MM.1S (cell line): ENCODE data around the gene C2CD3.

Experiments used
- EZH2 ChIP-seq: fragments of 300-600 bp; sonication (generic); optimal IDR thresholded peaks from 2 replicates; pipeline ENCODE3; 2017; ENCODE audit warnings: low read depth, mild to moderate bottlenecking, antibody characterized with exemption, low read length, mixed read lengths
- TF ChIP-seq, protein P1 (sequence below): fragments of 300-600 bp; sonication (generic); IDR thresholded peaks from 2 replicates; pipeline ENCODE4 v1.5.1; 2016; ENCODE audit warnings: antibody characterized with exemption, low read length, mixed read lengths

DNA sequence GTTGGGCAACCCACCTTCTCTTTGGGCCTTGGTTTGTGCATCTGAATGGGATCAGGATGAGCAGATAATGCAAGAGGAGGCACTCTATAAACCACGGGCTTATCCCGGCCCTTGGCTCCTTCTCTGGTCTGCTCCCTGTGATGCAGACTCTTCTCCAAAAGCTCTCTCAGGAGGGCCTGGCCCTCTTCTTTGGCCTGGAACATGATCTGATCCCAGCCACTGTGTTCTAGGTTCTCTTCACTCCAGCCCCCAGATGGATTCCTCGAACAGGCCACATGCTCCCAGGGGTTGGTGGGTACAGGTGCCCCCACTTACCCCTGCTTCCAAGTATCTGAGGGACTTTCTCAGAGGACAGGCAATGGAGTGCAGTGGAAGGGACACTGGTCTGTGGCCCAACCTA lies 153.2 kb downstream of the C2CD3 start:
- TF ChIP-seq, protein P1, sequence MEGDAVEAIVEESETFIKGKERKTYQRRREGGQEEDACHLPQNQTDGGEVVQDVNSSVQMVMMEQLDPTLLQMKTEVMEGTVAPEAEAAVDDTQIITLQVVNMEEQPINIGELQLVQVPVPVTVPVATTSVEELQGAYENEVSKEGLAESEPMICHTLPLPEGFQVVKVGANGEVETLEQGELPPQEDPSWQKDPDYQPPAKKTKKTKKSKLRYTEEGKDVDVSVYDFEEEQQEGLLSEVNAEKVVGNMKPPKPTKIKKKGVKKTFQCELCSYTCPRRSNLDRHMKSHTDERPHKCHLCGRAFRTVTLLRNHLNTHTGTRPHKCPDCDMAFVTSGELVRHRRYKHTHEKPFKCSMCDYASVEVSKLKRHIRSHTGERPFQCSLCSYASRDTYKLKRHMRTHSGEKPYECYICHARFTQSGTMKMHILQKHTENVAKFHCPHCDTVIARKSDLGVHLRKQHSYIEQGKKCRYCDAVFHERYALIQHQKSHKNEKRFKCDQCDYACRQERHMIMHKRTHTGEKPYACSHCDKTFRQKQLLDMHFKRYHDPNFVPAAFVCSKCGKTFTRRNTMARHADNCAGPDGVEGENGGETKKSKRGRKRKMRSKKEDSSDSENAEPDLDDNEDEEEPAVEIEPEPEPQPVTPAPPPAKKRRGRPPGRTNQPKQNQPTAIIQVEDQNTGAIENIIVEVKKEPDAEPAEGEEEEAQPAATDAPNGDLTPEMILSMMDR = no peak
- no peak for TF ChIP-seq EZH2
